Measurements from ENCODE around the gene HSPB6. TPM values are rescaled to one million over a fixed set of nuclear protein-coding genes. Genes with fewer than 3 reads are reported as not detected.

Gene HSPB6
- total RNA-seq, 1 donor from 2014 or later, result 0.49 TPM

DNA sequence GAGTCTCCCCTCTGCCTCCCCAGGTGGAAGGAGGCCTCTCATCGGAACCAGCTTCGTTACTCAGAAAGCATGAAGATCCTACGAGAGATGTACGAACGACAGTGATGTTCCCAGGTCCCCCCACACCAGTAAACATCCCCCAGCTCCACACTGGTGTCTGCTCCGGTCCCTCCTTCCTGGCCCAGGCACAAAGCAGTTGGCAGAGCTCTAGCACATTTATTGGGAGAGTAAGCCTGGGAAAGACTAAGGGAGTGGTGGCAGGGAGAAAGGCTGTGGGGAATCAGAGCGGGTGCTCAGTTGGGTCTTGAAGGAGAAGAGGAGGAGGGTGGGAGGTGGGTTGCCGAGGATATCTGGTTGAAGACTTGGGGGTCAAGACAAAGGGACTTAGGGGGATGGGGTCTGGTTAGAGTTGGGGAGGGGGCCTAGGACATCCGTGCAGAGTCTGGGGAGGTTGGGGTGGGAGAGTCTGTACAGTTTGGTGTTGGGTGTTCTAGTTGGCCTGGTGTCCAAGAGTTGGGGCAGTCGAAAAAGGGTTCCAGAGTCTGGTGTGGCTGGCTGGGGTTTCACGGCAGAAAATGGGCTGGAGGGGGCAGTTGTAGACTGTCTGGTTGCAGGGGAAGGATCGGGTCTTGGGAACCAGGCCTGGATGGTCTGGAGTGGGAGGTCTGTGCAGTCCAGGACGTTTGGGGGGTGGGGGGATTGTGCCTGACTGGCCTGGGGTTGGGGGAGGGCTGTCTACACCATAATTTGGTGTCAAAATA is 2.3 kb downstream of the HSPB6 start:
- TF ChIP-seq, protein P1, sequence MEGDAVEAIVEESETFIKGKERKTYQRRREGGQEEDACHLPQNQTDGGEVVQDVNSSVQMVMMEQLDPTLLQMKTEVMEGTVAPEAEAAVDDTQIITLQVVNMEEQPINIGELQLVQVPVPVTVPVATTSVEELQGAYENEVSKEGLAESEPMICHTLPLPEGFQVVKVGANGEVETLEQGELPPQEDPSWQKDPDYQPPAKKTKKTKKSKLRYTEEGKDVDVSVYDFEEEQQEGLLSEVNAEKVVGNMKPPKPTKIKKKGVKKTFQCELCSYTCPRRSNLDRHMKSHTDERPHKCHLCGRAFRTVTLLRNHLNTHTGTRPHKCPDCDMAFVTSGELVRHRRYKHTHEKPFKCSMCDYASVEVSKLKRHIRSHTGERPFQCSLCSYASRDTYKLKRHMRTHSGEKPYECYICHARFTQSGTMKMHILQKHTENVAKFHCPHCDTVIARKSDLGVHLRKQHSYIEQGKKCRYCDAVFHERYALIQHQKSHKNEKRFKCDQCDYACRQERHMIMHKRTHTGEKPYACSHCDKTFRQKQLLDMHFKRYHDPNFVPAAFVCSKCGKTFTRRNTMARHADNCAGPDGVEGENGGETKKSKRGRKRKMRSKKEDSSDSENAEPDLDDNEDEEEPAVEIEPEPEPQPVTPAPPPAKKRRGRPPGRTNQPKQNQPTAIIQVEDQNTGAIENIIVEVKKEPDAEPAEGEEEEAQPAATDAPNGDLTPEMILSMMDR (IDR thresholded peaks at IDR 0.05; ENCODE audit: partially characterized antibody, unreplicated experiment), result no peak
- H3K27me3 Mint-ChIP-seq (ENCODE audit: unreplicated experiment), result peaks cover 21% of the 10 kb centered on the region
- DNase-seq, result no peak
- H3K4me1 Mint-ChIP-seq (ENCODE audit: low read depth, unreplicated experiment), result peaks cover 14% of the 10 kb centered on the region
- peak overlapping the region; percentile 23 for H3K27ac Mint-ChIP-seq (ENCODE audit: unreplicated experiment)
- H3K36me3 Mint-ChIP-seq (ENCODE audit: unreplicated experiment), result no peaks in the 10 kb centered on the region
- peaks cover 13% of the 10 kb centered on the region for H3K9me3 Mint-ChIP-seq (ENCODE audit: unreplicated experiment)
- H3K4me3 Mint-ChIP-seq (ENCODE audit: unreplicated experiment), result peak overlapping the region; percentile 70

DNA sequence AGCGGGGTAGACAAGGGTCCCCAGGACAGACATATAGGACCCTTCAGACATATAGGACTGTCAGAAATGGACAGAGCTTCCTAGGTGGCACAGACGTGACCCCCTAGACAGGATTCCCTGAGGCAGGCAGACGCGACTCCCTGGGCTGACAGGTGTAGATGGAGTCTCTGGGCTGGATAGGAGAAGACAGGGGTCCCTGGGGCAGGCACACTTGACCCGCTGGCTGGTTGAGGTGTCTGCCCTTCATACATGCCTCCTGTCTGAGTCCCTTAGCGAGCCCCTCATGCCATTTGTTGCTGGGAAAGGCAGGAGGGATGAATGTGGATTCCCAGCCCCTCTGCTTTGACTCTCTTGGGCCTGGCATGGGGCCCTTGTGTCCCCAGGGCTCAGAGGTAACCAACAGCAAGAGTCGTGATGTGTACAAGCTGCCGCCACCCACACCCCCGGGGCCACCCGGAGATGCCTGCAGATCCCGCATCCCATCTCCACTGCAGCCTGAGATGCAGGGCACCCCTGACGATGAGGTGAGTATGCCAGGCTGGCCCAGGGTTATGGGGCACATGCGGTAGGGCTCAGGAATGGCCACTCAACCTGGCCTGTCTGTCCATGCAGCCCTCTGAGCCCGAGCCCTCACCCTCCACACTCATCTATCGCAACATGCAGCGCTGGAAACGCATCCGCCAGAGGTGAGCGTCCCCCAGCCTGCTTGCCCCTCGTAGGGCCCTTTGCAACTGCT is 3.0 kb downstream of the HSPB6 start:
- Mint-ChIP-seq H3K27me3 (ENCODE audit: unreplicated experiment) (peaks cover 21% of the 10 kb centered on the region), H3K4me3 (ENCODE audit: unreplicated experiment) (no peak overlapping the region), H3K27ac (ENCODE audit: unreplicated experiment) (no peak overlapping the region), H3K4me1 (ENCODE audit: low read depth, unreplicated experiment) (peaks cover 15% of the 10 kb centered on the region), H3K9me3 (ENCODE audit: unreplicated experiment) (peaks cover 16% of the 10 kb centered on the region), H3K36me3 (ENCODE audit: unreplicated experiment) (no peaks in the 10 kb centered on the region)
- DNase-seq, result no peak
- TF ChIP-seq, protein P1 (IDR thresholded peaks at IDR 0.05; ENCODE audit: partially characterized antibody, unreplicated experiment), result no peak

DNA sequence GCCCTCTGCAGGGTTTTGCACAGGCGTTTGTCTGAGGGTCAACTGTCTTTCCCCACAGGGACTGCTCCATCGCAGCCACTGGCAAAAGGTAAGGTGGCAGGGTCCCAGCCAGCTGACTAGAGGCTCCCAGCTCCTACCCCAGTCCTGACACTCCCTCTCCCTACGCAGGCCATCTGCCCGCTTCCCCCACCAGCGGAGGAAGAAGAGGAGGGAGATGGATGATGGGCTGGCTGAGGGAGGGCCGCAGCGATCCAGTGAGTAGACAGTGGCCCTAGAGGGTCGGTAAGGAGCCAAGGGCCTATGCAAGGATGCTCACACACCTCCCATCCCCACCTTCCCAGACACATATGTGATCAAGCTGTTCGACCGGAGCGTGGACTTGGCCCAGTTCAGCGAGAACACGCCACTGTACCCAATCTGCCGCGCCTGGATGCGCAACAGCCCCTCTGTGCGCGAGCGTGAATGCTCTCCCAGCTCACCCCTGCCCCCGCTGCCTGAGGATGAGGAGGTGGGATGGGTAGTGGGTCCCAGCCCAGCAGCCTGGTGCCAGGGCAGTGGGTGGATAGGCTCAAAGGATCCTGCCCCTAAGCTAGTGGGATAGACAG is 4.0 kb downstream of the HSPB6 start:
- H3K4me3 Mint-ChIP-seq (ENCODE audit: unreplicated experiment), result no peak overlapping the region
- H3K27me3 Mint-ChIP-seq (ENCODE audit: unreplicated experiment), result peaks cover 21% of the 10 kb centered on the region
- DNase-seq, result no peak
- H3K36me3 Mint-ChIP-seq (ENCODE audit: unreplicated experiment), result no peaks in the 10 kb centered on the region
- H3K4me1 Mint-ChIP-seq (ENCODE audit: low read depth, unreplicated experiment), result peaks cover 16% of the 10 kb centered on the region
- no peak overlapping the region for H3K27ac Mint-ChIP-seq (ENCODE audit: unreplicated experiment)
- peaks cover 12% of the 10 kb centered on the region for H3K9me3 Mint-ChIP-seq (ENCODE audit: unreplicated experiment)
- TF ChIP-seq, protein P1 (IDR thresholded peaks at IDR 0.05; ENCODE audit: partially characterized antibody, unreplicated experiment), result no peak

DNA sequence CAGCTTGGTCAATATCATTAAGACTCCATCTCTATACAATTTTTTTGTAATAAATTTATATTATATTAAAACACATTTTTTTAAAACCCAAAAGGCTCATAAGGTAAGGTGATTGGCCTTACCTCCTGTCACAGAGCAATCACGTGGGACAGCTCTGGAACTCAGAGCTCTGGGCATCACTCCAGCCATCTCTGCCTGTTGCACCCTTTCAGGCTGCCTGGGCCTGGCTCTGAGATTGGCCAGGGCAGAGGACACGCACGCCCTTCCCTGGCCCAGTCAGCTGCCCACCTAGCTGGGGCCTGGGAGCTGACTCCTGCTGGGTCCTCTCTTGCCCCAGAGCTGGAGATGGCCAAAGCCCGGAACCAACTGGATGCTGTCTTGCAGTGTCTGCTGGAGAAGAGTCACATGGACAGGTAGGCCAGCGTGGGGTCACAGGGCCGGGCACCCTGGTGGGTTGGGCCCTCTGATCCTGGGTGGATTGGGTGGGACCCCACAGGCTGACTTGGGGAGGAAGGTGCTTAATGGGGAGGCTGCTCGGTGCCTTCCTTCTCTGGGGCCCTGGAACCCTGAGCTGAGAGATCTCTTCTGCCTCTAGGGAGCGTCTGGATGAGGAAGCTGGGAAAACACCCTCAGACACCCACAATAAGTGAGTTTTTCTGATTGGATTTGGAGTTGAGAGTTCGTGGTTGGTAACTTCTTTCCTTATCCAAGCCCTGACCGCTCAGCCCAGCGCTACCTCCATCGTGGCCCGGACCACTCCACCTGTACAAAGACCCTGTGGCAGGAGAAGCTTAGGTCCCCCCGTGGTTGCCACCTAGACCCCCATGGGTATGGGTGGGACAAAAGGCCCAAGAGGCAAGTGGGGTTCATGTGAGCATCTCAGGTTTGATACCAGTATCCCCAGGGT is 4.7 kb downstream of the HSPB6 start:
- Mint-ChIP-seq H3K9me3 (ENCODE audit: unreplicated experiment) (peaks cover 11% of the 10 kb centered on the region), H3K27me3 (ENCODE audit: unreplicated experiment) (peaks cover 21% of the 10 kb centered on the region), H3K4me3 (ENCODE audit: unreplicated experiment) (no peak overlapping the region), H3K4me1 (ENCODE audit: low read depth, unreplicated experiment) (peaks cover 18% of the 10 kb centered on the region), H3K36me3 (ENCODE audit: unreplicated experiment) (no peaks in the 10 kb centered on the region), H3K27ac (ENCODE audit: unreplicated experiment) (no peak overlapping the region)
- no peak for DNase-seq
- TF ChIP-seq, protein P1 (IDR thresholded peaks at IDR 0.05; ENCODE audit: partially characterized antibody, unreplicated experiment), result no peak

All from glutamatergic neuron (in vitro differentiated cells).